HFFc6 (cell line): ENCODE measurements around the gene TENM3. TPM values are rescaled to one million over a fixed set of nuclear protein-coding genes. Genes with fewer than 3 reads are reported as not detected.

Experiments
- DNase-seq: peaks from one replicate; pipeline ENCODE4 v3.0.0-alpha.2; 2018
- H3K27ac Mint-ChIP-seq: 2 replicates; pipeline ENCODE4 v1.8.0; 2020; ENCODE audit warnings: mild to moderate bottlenecking, mixed read lengths
- H3K27me3 Mint-ChIP-seq: 2 replicates; pipeline ENCODE4 v1.8.0; 2021; ENCODE audit warnings: mild to moderate bottlenecking, moderate library complexity, mixed read lengths; ENCODE audit not compliant: insufficient read depth
- H3K36me3 Mint-ChIP-seq: 2 replicates; pipeline ENCODE4 v1.8.0; 2021; ENCODE audit warnings: low read depth, mixed read lengths
- H3K4me1 Mint-ChIP-seq: 2 replicates; pipeline ENCODE4 v1.8.0; 2020; ENCODE audit warnings: low read depth, mixed read lengths
- H3K4me3 Mint-ChIP-seq: 2 replicates; pipeline ENCODE4 v1.8.0; 2020; ENCODE audit warnings: mild to moderate bottlenecking, moderate library complexity, mixed read lengths
- H3K9me3 Mint-ChIP-seq: 2 replicates; pipeline ENCODE4 v1.8.0; 2020; ENCODE audit warnings: mild to moderate bottlenecking, mixed read lengths
- total RNA-seq, 6 experiments: library from RNA; stranded (reverse); fragmentation: NEBNext Ultra II Directional; extraction: Animal tissue kit (Norgen Biotek cat#: 25700); gene quantifications; 2 replicates in 1 of 6; 3 replicates in 5 of 6; pipeline ENCODE4 v1.2.3, GENCODE V29; 2021
- TF ChIP-seq, protein P1 (sequence below): fragments of 200-600 bp; sonication (generic); IDR thresholded peaks from 2 replicates; pipeline ENCODE4 v1.5.0; 2021; ENCODE audit warnings: antibody characterized with exemption, mild to moderate bottlenecking

Gene TENM3
- total RNA-seq, 6 experiments from 2014 or later, result 31.1 to 52.1 (median 42.0) TPM

DNA sequence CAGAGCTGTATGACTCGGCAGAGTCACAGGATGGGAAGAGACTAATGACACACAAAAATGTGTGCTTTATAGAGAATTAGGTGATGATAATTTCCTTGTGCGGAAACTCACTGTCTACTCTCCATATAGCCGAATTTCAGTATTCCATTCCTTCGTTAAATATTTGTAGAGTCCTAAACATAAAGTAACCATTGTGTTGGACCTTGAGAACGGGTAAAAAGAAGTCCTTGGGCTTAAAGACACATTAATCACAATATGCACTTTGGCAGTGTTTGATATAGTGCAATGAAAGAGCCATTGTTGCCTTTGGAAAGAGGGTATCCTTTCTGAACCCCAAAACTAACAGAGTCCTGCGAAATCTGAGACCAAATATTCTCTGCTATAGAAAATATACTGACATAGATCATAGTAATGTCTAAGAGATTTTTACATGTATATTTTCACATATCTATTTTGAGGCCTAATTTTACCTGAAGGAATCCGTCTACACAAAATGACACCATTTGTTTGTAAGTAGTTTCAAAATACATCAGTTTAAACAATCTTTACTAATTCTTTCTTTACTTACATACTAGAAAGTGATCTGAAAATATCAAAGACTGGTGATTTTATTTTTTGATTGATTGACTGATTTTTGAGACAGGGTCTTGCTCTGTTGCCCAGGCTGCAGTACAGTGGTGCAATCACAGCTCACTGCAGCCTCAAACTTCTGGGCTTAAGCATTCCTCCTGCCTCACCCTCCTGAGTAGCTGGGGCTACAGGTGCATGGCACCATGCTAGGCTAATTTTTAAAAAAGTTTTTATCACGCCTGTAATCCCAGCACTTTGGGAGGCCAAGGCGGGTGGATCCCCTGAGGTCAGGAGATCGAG lies 377.1 kb downstream of the TENM3 start:
- Mint-ChIP-seq H3K9me3 (no peaks in the 10 kb centered on the region), H3K36me3 (no peaks in the 10 kb centered on the region; the same call in 1 of the 2 replicates), H3K27ac (no peak overlapping the region), H3K27me3 (no peaks in the 10 kb centered on the region), H3K4me1 (peaks cover 16% of the 10 kb centered on the region), H3K4me3 (no peak overlapping the region)
- TF ChIP-seq, protein P1, sequence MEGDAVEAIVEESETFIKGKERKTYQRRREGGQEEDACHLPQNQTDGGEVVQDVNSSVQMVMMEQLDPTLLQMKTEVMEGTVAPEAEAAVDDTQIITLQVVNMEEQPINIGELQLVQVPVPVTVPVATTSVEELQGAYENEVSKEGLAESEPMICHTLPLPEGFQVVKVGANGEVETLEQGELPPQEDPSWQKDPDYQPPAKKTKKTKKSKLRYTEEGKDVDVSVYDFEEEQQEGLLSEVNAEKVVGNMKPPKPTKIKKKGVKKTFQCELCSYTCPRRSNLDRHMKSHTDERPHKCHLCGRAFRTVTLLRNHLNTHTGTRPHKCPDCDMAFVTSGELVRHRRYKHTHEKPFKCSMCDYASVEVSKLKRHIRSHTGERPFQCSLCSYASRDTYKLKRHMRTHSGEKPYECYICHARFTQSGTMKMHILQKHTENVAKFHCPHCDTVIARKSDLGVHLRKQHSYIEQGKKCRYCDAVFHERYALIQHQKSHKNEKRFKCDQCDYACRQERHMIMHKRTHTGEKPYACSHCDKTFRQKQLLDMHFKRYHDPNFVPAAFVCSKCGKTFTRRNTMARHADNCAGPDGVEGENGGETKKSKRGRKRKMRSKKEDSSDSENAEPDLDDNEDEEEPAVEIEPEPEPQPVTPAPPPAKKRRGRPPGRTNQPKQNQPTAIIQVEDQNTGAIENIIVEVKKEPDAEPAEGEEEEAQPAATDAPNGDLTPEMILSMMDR, result no peak
- DNase-seq, result no peak

DNA sequence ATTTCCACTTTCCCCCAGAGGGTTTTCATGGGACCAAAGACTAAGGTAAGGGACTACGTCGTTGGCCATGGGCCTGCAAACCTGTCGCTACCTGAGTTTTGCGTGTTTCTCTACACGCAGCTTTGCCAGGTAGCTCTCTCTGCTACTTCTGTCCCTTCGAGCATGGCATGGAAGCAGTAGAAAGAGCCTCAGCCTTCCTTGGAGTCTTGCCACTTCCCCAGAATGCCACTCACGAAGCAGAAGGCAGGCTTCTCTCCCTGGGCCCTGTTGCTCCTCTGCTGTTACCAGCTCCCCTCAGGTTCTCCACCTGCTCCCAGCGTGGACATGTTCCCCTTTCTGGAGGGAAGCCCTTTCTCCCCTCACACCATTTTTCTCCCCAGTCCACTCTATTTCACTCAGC lies 381.1 kb downstream of the TENM3 start:
- no peaks in the 10 kb centered on the region for H3K27me3 Mint-ChIP-seq
- H3K4me1 Mint-ChIP-seq, result peaks cover 16% of the 10 kb centered on the region
- no peak for DNase-seq
- peaks cover 8% of the 10 kb centered on the region for H3K36me3 Mint-ChIP-seq
- TF ChIP-seq, protein P1, result no peak
- no peak overlapping the region for H3K4me3 Mint-ChIP-seq
- H3K9me3 Mint-ChIP-seq, result no peaks in the 10 kb centered on the region
- H3K27ac Mint-ChIP-seq, result no peak overlapping the region

DNA sequence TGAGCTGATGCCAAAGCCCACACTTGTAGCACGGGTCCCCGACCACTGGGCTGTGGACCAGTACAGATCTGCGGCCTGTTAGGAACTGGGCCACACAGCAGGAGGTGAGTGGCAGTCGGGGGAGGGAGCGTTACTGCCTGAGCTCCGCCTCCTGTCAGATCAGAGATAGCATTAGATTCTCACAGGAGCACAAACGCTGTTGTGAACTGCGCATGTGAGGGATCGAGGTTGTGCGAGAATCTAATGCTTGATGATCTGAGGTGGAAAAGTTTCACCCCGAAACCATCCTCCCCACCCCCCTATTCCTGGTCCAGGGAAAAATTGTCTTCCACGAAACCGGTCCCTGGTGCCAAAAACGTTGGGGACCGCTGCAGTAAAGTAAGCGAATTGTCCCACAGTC lies 382.0 kb downstream of the TENM3 start:
- H3K4me3 Mint-ChIP-seq, result no peak overlapping the region
- no peaks in the 10 kb centered on the region for H3K9me3 Mint-ChIP-seq
- no peak for DNase-seq
- H3K4me1 Mint-ChIP-seq, result peaks cover 6% of the 10 kb centered on the region
- H3K36me3 Mint-ChIP-seq, result peaks cover 9% of the 10 kb centered on the region
- H3K27me3 Mint-ChIP-seq, result no peaks in the 10 kb centered on the region
- no peak overlapping the region for H3K27ac Mint-ChIP-seq
- TF ChIP-seq, protein P1, result no peak

DNA sequence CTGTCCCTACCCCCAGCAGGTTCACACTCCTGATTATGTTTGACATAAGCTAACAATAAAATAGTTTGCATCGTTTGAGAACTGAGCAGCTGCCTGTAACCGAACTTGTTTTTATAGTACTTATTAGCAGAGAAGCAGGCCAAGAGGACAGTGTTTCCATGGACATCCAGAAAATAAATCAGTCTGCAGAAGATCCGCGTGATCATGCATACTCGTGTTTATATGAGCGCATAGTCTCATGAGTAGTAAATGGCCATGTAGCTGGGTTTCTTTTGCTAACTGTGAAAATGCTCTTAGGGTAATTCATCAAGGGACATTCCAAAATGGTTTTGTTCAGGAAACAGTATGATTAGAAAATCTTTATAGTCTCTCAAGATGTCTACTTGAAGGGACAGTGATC lies 384.8 kb downstream of the TENM3 start:
- TF ChIP-seq, protein P1, result no peak
- peaks cover 9% of the 10 kb centered on the region for H3K36me3 Mint-ChIP-seq
- H3K9me3 Mint-ChIP-seq, result no peaks in the 10 kb centered on the region
- no peak for DNase-seq
- H3K27me3 Mint-ChIP-seq, result no peaks in the 10 kb centered on the region; the same call in 1 of the 2 replicates
- H3K27ac Mint-ChIP-seq, result no peak overlapping the region
- H3K4me1 Mint-ChIP-seq, result peaks cover 6% of the 10 kb centered on the region; the same call in 1 of the 2 replicates
- no peak overlapping the region; the same call in 1 of the 2 replicates for H3K4me3 Mint-ChIP-seq

DNA sequence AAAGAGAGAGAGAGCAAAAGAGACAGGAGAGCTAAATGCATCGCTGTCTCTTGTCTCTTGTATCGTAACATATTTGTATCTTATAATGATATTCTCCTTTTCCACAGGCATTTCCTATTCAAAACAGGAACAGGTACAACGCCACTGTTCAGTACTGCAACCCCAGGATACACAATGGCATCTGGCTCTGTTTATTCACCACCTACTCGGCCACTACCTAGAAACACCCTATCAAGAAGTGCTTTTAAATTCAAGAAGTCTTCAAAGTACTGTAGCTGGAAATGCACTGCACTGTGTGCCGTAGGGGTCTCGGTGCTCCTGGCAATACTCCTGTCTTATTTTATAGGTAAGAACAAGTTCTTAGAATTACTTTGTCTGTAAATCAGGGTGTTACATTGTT lies 385.3 kb downstream of the TENM3 start:
- Mint-ChIP-seq H3K36me3 (peaks cover 15% of the 10 kb centered on the region), H3K4me3 (no peak overlapping the region), H3K9me3 (no peaks in the 10 kb centered on the region), H3K4me1 (peaks cover 6% of the 10 kb centered on the region; the same call in 1 of the 2 replicates), H3K27ac (no peak overlapping the region), H3K27me3 (no peaks in the 10 kb centered on the region; the same call in 1 of the 2 replicates)
- TF ChIP-seq, protein P1, result no peak
- DNase-seq, result no peak
